ENCODE data around the gene PDE6H. TPM values are rescaled to one million over a fixed set of nuclear protein-coding genes. Genes with fewer than 3 reads are reported as not detected.

The PDE6H gene
- total RNA-seq, 1 experiment from 2014 or later: not detected

- ATAC-seq: no peak
- intact Hi-C loops (cut with micrococcal nuclease; ENCODE audit: unreplicated experiment) (no loop called here), in situ Hi-C loops (cut with HindIII; ENCODE audit: low pct_unique_long_range_greater_than_20kb, low sequenced_read_pairs) (no loop called here)
- H3K4me1 ChIP-seq (ENCODE audit: control insufficient read depth, insufficient read depth, low read length): no peaks in the 10 kb centered on the region
- no peak for DNase-seq (ENCODE audit: low read depth, low spot score)
- H3K36me3 ChIP-seq (ENCODE audit: control insufficient read depth, insufficient read depth, low read length): no peaks in the 10 kb centered on the region
- no peaks in the 10 kb centered on the region for H3K27me3 ChIP-seq (ENCODE audit: control insufficient read depth, insufficient read depth, low read length)
- H3K9me3 ChIP-seq (ENCODE audit: control insufficient read depth, insufficient read depth, low read depth, low read length): no peaks in the 10 kb centered on the region
- H3K4me3 ChIP-seq (ENCODE audit: low read depth in 2 of 2, low read length in 2 of 2): no peak overlapping the region
- H3K27ac ChIP-seq (ENCODE audit: low read length): no peak overlapping the region
- TF ChIP-seq POLR2AphosphoS5 (IDR thresholded peaks at IDR 0.05; ENCODE audit: low read depth, low read length): no peak
- TF ChIP-seq SIN3A (IDR thresholded peaks at IDR 0.05; ENCODE audit: borderline replicate concordance, insufficient read depth, low read depth, low read length): no peak
- no peak for TF ChIP-seq CTCF (IDR thresholded peaks at IDR 0.05)
- TF ChIP-seq REST (IDR thresholded peaks at IDR 0.05; ENCODE audit: insufficient read depth in 1 of 2, low read depth in 2 of 2, low read length in 1 of 2): no peak
- no peak for TF ChIP-seq TCF7L2 (IDR thresholded peaks at IDR 0.05; ENCODE audit: low read depth, low read length)
- CTCF ChIA-PET: no interaction called here
- POLR2A ChIA-PET: interaction anchor here (0.5 kb wide), 1 partner anchor 283 kb away, joined by 9 read pairs; no protein-coding TSS in a partner anchor
- no TSS peak for BruUV-seq (replicated peaks)
Observed at GRCh38 chr12:14928931-14929330, 43.9 kb upstream of the PDE6H start.

- intact Hi-C loops (cut with micrococcal nuclease; ENCODE audit: unreplicated experiment): no loop called here
- DNase-seq (ENCODE audit: low read depth, low spot score): no peak
Observed at GRCh38 chr12:14930299-14930698, 42.5 kb upstream of the PDE6H start.

More at GRCh38 chr12:14930299-14930698, 42.5 kb upstream of the PDE6H start:
- in situ Hi-C loops (cut with HindIII; ENCODE audit: low pct_unique_long_range_greater_than_20kb, low sequenced_read_pairs): no loop called here
- Histone ChIP-seq H3K27ac (ENCODE audit: low read length) (no peak overlapping the region), H3K4me3 (ENCODE audit: low read depth in 2 of 2, low read length in 2 of 2) (no peak overlapping the region), H3K4me1 (ENCODE audit: control insufficient read depth, insufficient read depth, low read length) (no peaks in the 10 kb centered on the region), H3K27me3 (ENCODE audit: control insufficient read depth, insufficient read depth, low read length) (no peaks in the 10 kb centered on the region), H3K36me3 (ENCODE audit: control insufficient read depth, insufficient read depth, low read length) (no peaks in the 10 kb centered on the region), H3K9me3 (ENCODE audit: control insufficient read depth, insufficient read depth, low read depth, low read length) (no peaks in the 10 kb centered on the region)
- CTCF ChIA-PET: no interaction called here
- TF ChIP-seq CTCF (IDR thresholded peaks at IDR 0.05): no peak
- no peak for TF ChIP-seq POLR2AphosphoS5 (IDR thresholded peaks at IDR 0.05; ENCODE audit: low read depth, low read length)
- TF ChIP-seq TCF7L2 (IDR thresholded peaks at IDR 0.05; ENCODE audit: low read depth, low read length): no peak
- TF ChIP-seq REST (IDR thresholded peaks at IDR 0.05; ENCODE audit: insufficient read depth in 1 of 2, low read depth in 2 of 2, low read length in 1 of 2): no peak
- no peak for TF ChIP-seq SIN3A (IDR thresholded peaks at IDR 0.05; ENCODE audit: borderline replicate concordance, insufficient read depth, low read depth, low read length)
- no TSS peak for BruUV-seq (replicated peaks)
- no peak for ATAC-seq
- POLR2A ChIA-PET: no interaction called here
